SK-N-SH (cell line): Measurements from ENCODE around the gene CAND1. TPM values are rescaled to one million over a fixed set of nuclear protein-coding genes. Genes with fewer than 3 reads are reported as not detected.

ENCODE experiments used
- CTCF ChIA-PET: fragments of 300-600, 350-600 bp; formaldehyde crosslinking; extraction: SDS; loops from one replicate; lab custom pipeline; 2021; lab: Yijun Ruan, JAX
- POLR2A ChIA-PET: fragments of 350-600 bp; sonication (Branson Sonifier 250); formaldehyde crosslinking; extraction: SDS; loops from one replicate; lab custom pipeline; 2020; ENCODE audit warnings: antibody characterized with exemption, inconsistent platforms; lab: Yijun Ruan, JAX
- DNase-seq: peaks from one replicate; pipeline ENCODE4 v3.0.0; 2012
- H2AFZ ChIP-seq: fragments of 200-600 bp; sonication (generic); 2 replicates; pipeline ENCODE4 v1.8.1; 2016; ENCODE audit warnings: antibody characterized with exemption, mild to moderate bottlenecking, low read depth
- H3F3A ChIP-seq: fragments of 200-600 bp; sonication (generic); replicated peaks from 2 replicates; pipeline ENCODE3; 2016; ENCODE audit warnings: antibody characterized with exemption, mild to moderate bottlenecking; ENCODE audit not compliant: insufficient read depth
- H3K27ac ChIP-seq, 2 experiments: fragments of 200-500 bp in 1 of 2; fragments of 200-600 bp in 1 of 2; sonication (Bioruptor generic) in 1 of 2; sonication (generic), shearing (Covaris generic) in 1 of 2; 2 replicates each; pipeline versions ENCODE4 v1.5.1 to v1.6.1; 2014 to 2016; ENCODE audit warnings: low read depth in 2 of 2, inconsistent platforms in 1 of 2, low read length in 1 of 2, mild to moderate bottlenecking in 1 of 2, mixed read lengths in 1 of 2
- H3K27me3 ChIP-seq: fragments of 200-600 bp; sonication (generic), shearing (Covaris generic); 2 replicates; pipeline ENCODE4 v1.6.1; 2016; ENCODE audit warnings: mixed run types; ENCODE audit not compliant: insufficient read depth
- H3K36me3 ChIP-seq, 2 experiments: fragments of 200-500 bp in 1 of 2; fragments of 200-600 bp in 1 of 2; sonication (Bioruptor generic) in 1 of 2; sonication (generic) in 1 of 2; replicated peaks in 1 of 2; 2 replicates each; pipeline versions ENCODE3 to v1.5.1; 2014 to 2016; ENCODE audit warnings: low read length in 1 of 2, mild to moderate bottlenecking in 1 of 2; ENCODE audit not compliant: insufficient read depth in 2 of 2, control insufficient read depth in 1 of 2
- H3K4me1 ChIP-seq, 2 experiments: fragments of 200-500 bp in 1 of 2; fragments of 200-600 bp in 1 of 2; sonication (Bioruptor generic) in 1 of 2; sonication (generic), shearing (Covaris generic) in 1 of 2; 2 replicates each; pipeline versions ENCODE4 v1.5.1 to v1.6.1; 2014 to 2016; ENCODE audit warnings: low read depth in 1 of 2, low read length in 1 of 2, mixed run types in 1 of 2; ENCODE audit not compliant: insufficient read depth in 2 of 2, control insufficient read depth in 1 of 2
- H3K4me2 ChIP-seq: fragments of 200-600 bp; sonication (generic), shearing (Covaris generic); 2 replicates; pipeline ENCODE4 v1.6.1; 2017; ENCODE audit warnings: mixed run types
- H3K4me3 ChIP-seq, 2 experiments: fragments of 200-500 bp in 1 of 2; fragments of 200-600 bp in 1 of 2; sonication (Bioruptor generic) in 1 of 2; sonication (generic), shearing (Covaris generic) in 1 of 2; 2 replicates each; pipeline versions ENCODE4 v1.5.1 to v1.8.1; 2014 to 2016; ENCODE audit warnings: low read depth in 2 of 2, inconsistent platforms in 1 of 2, low read length in 1 of 2, mild to moderate bottlenecking in 1 of 2, mixed read lengths in 1 of 2, moderate library complexity in 1 of 2
- H3K79me2 ChIP-seq: fragments of 200-600 bp; sonication (generic); 2 replicates; pipeline ENCODE4 v1.8.1; 2017; ENCODE audit warnings: mild to moderate bottlenecking; ENCODE audit not compliant: insufficient read depth
- H3K9ac ChIP-seq: fragments of 200-600 bp; sonication (generic); 2 replicates; pipeline ENCODE4 v1.6.1; 2017; ENCODE audit warnings: mixed run types
- H3K9me2 ChIP-seq: fragments of 200-600 bp; sonication (generic); 2 replicates; pipeline ENCODE4 v1.6.1; 2017; ENCODE audit warnings: mixed run types
- H3K9me3 ChIP-seq: fragments of 200-600 bp; sonication (generic); 2 replicates; pipeline ENCODE4 v1.6.1; 2017; ENCODE audit warnings: mixed run types, mild to moderate bottlenecking, moderate library complexity
- H4K20me1 ChIP-seq: fragments of 200-600 bp; sonication (generic); 2 replicates; pipeline ENCODE4 v1.6.1; 2017; ENCODE audit warnings: mild to moderate bottlenecking, mixed run types; ENCODE audit not compliant: insufficient read depth
- CHD2 ChIP-seq: fragments of 150-350 bp; IDR thresholded peaks from 2 replicates; pipeline ENCODE4 v1.6.1; 2018; ENCODE audit warnings: low read length; ENCODE audit not compliant: partially characterized antibody
- ELF1 ChIP-seq: IDR thresholded peaks from 2 replicates; pipeline ENCODE4 v1.4.0; 2012
- EZH2phosphoT487 ChIP-seq: fragments of 200-600 bp; sonication (generic); IDR thresholded peaks from 2 replicates; pipeline ENCODE4 v1.6.1; 2017; ENCODE audit warnings: low read depth, mixed run types, mild to moderate bottlenecking, antibody characterized with exemption, moderate library complexity, borderline replicate concordance
- FOXJ3 ChIP-seq: sonication (generic); formaldehyde crosslinking; IDR thresholded peaks from 2 replicates; pipeline ENCODE4 v1.5.1; 2020; ENCODE audit warnings: mild to moderate bottlenecking, missing genetic modification reagents
- GATA2 ChIP-seq: sonication (generic); formaldehyde crosslinking; IDR thresholded peaks from 2 replicates; pipeline ENCODE4 v1.5.0; 2020; ENCODE audit warnings: mild to moderate bottlenecking, missing genetic modification reagents
- NFIC ChIP-seq: IDR thresholded peaks from 2 replicates; pipeline ENCODE4 v1.4.0; 2012; ENCODE audit warnings: borderline replicate concordance
- RFX5 ChIP-seq: IDR thresholded peaks from 2 replicates; pipeline ENCODE4 v1.6.1; 2012; ENCODE audit warnings: mild to moderate bottlenecking, improper control_type of control experiment, low read length
- RXRA ChIP-seq: IDR thresholded peaks from 2 replicates; pipeline ENCODE4 v1.4.0; 2012; ENCODE audit warnings: low read depth, mild to moderate bottlenecking, borderline replicate concordance
- SMC3 ChIP-seq: IDR thresholded peaks from 2 replicates; pipeline ENCODE4 v1.6.1; 2012; ENCODE audit warnings: low read depth, low read length, improper control_type of control experiment
- WGBS: methylation state at CpG from one replicate; pipeline ENCODE4 v1.1.6; 2017; ENCODE audit warnings: low lambda C conversion rate; 5-methylcytosine and 5-hydroxymethylcytosine counted together
- polyA plus RNA-seq, 3 experiments: library from polyadenylated mRNA; depleted of rRNA; stranded (reverse); fragments of >200 nt; gene quantifications; 2 replicates each; pipeline ENCODE4 v1.2.3, GENCODE V29; 2012
- TF ChIP-seq, protein P1 (sequence below): IDR thresholded peaks from 2 replicates; pipeline ENCODE4; 2012
- TF ChIP-seq, protein P2 (sequence below): IDR thresholded peaks from 2 replicates; pipeline ENCODE4 v1.4.0; 2012; ENCODE audit warnings: low read depth, borderline replicate concordance

Gene CAND1
- polyA plus RNA-seq, 1 of the 3 experiments (the other 2 are of a cell fraction), result 17.4 TPM

DNA sequence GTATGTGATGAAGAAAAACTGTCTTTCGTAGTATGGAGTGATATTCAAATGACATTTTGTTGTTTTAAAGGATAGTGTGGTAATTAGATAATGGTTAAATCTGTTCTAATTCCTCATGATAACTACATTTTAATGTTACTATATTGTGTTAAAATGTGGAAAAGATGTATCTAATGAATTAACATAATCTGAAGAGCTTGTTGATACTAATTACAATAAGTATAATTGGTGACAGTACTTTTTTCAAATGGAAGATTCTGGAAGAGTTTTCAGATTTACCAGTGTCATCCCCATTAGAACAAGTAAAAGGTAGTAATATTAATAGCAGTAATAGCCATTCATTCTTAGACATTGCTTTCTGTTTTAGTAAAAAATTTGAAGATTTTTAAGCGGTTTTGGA lies 37.6 kb downstream of the CAND1 start (continued):
- TF ChIP-seq, protein P1, sequence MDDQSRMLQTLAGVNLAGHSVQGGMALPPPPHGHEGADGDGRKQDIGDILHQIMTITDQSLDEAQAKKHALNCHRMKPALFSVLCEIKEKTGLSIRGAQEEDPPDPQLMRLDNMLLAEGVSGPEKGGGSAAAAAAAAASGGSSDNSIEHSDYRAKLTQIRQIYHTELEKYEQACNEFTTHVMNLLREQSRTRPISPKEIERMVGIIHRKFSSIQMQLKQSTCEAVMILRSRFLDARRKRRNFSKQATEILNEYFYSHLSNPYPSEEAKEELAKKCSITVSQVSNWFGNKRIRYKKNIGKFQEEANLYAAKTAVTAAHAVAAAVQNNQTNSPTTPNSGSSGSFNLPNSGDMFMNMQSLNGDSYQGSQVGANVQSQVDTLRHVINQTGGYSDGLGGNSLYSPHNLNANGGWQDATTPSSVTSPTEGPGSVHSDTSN, result no peak
- no peak for TF ChIP-seq RFX5
- no peak for TF ChIP-seq NFIC

DNA sequence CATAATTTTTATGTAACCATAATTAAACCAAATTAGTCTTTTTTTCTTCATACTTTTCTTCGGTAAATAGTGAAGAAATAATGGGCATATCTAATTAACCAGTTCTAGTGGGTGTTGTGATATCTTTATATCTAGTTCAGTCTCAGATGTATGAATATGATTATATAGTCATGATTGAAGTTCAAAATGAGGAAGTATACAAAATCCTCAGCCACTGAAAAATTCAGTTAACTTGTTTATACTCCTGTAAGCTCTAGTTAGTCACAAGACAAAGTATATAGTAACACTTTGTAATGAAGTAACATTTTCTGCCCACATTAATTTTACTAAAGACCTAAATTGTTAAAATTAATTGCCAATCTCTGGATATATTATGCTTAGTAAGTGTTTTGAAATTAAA lies 46.5 kb downstream of the CAND1 start:
- no peaks in the 10 kb centered on the region for H3K9me2 ChIP-seq
- ChIA-PET POLR2A (no interaction called here), CTCF (no interaction called here)
- H2AFZ ChIP-seq, result no peak overlapping the region
- H3F3A ChIP-seq, result no peaks in the 10 kb centered on the region
- H3K4me2 ChIP-seq, result no peak overlapping the region
- no peaks in the 10 kb centered on the region for H3K9me3 ChIP-seq
- 96% methylated on average over 1 of the region's 1 CpG for WGBS
- H3K27me3 ChIP-seq, result no peaks in the 10 kb centered on the region
- no peak for DNase-seq
- no peak overlapping the region for H3K27ac ChIP-seq
- H3K4me3 ChIP-seq, result no peak overlapping the region
- no peaks in the 10 kb centered on the region; a peak in 1 of 4 replicates for H3K4me1 ChIP-seq
- H3K36me3 ChIP-seq, result peaks cover 63% of the 10 kb centered on the region in 2 experiments
- no peak overlapping the region for H3K9ac ChIP-seq
- no peak for TF ChIP-seq ELF1
- no peak for TF ChIP-seq EZH2phosphoT487
- TF ChIP-seq FOXJ3 (CRISPR knock-in tag), result no peak
- TF ChIP-seq CHD2, result no peak
- no peak for TF ChIP-seq SMC3
- no peaks in the 10 kb centered on the region for H3K79me2 ChIP-seq
- H4K20me1 ChIP-seq, result no peaks in the 10 kb centered on the region

DNA sequence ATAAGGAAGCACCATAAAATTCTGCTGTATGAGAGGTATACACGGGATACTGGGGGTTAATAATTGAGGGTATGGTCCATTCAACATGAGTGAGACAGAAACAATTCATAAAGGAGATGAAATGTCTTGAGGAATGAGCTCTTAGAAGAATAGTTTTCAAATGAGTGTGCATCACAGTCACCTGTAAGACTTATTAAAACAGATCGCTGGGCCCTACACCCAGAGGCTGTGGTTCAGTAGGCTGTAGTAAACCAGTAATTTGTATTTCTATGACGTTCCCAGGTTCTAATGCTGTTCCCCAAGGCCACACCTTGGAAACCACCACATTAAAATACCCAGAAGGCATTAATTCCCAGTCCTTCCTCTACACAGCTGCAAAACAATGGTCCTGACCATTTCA lies 49.6 kb downstream of the CAND1 start:
- no peak for TF ChIP-seq GATA2 (CRISPR knock-in tag)
- no peak for TF ChIP-seq SMC3
- TF ChIP-seq, protein P2, sequence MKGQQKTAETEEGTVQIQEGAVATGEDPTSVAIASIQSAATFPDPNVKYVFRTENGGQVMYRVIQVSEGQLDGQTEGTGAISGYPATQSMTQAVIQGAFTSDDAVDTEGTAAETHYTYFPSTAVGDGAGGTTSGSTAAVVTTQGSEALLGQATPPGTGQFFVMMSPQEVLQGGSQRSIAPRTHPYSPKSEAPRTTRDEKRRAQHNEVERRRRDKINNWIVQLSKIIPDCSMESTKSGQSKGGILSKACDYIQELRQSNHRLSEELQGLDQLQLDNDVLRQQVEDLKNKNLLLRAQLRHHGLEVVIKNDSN, result no peak
- no peak for TF ChIP-seq RXRA
- Histone ChIP-seq H3K4me3 (no peak overlapping the region), H2AFZ (no peak overlapping the region), H3K36me3 (peaks cover 44 to 48% of the 10 kb centered on the region in 2 experiments), H3K79me2 (no peaks in the 10 kb centered on the region), H3K4me2 (no peak overlapping the region), H3K4me1 (no peaks in the 10 kb centered on the region; a peak in 1 of 4 replicates), H3K9me3 (no peaks in the 10 kb centered on the region), H3K27me3 (no peaks in the 10 kb centered on the region), H3K9ac (no peak overlapping the region), H3K27ac (no peak overlapping the region), H4K20me1 (no peaks in the 10 kb centered on the region), H3F3A (no peaks in the 10 kb centered on the region), H3K9me2 (no peaks in the 10 kb centered on the region)
- DNase-seq, result no peak
- WGBS, result 100% methylated on average over 3 of the region's 3 CpGs
- ChIA-PET CTCF (interaction anchor here (1.0 kb wide), 2 partner anchors 9 to 17 kb away, joined by 4 to 5 read pairs; no protein-coding TSS in a partner anchor), POLR2A (no interaction called here)
